Right atrium auricular region (tissue), 2 donors: ENCODE measurements around the gene PCDH9. TPM values are rescaled to one million over a fixed set of nuclear protein-coding genes. Genes with fewer than 3 reads are reported as not detected.

Experiments used
- DNase-seq: peaks from one replicate; pipeline ENCODE4 v3.0.0-alpha.2; 2019; ENCODE audit warnings: low spot score
- H3K27ac ChIP-seq, 2 donors: fragments of 200-600 bp; sonication (generic); 1 replicate in 1 of 2; 2 replicates in 1 of 2; pipeline ENCODE4 v1.5.1; 2016 to 2019
- H3K27me3 ChIP-seq, 2 donors: fragments of 200-600 bp; sonication (generic); one replicate each; pipeline versions ENCODE4 v1.5.1 to v1.6.0; 2017 to 2019
- H3K36me3 ChIP-seq: fragments of 200-600 bp; sonication (generic); one replicate; pipeline ENCODE4 v1.5.1; 2016
- H3K4me1 ChIP-seq, 2 donors: fragments of 200-600 bp; sonication (generic); one replicate each; pipeline versions ENCODE4 v1.5.1 to v1.6.0; 2017 to 2019
- H3K4me3 ChIP-seq, 2 donors: fragments of 200-600 bp; sonication (generic); 1 replicate in 1 of 2; 2 replicates in 1 of 2; pipeline ENCODE4 v1.5.1; 2017 to 2019; ENCODE audit warnings: mild to moderate bottlenecking in 1 of 2, moderate library complexity in 1 of 2
- H3K9me3 ChIP-seq, 2 donors: fragments of 200-600 bp; sonication (generic); one replicate each; pipeline ENCODE4 v1.5.1; 2019
- total RNA-seq, 2 donors: library from RNA; depleted of rRNA; stranded (reverse); fragments of >200 nt; gene quantifications; one replicate each; pipeline ENCODE4 v1.1.0, GENCODE V29; 2016
- TF ChIP-seq, protein P1 (sequence below), 2 donors: fragments of 200-600 bp; sonication (generic); IDR thresholded peaks; one replicate each; pipeline ENCODE4 v1.5.1; 2019; ENCODE audit warnings: antibody characterized with exemption in 2 of 2

PCDH9 gene
- total RNA-seq, 2 donors from 2014 or later, result 19.4 to 28.7 TPM

DNA sequence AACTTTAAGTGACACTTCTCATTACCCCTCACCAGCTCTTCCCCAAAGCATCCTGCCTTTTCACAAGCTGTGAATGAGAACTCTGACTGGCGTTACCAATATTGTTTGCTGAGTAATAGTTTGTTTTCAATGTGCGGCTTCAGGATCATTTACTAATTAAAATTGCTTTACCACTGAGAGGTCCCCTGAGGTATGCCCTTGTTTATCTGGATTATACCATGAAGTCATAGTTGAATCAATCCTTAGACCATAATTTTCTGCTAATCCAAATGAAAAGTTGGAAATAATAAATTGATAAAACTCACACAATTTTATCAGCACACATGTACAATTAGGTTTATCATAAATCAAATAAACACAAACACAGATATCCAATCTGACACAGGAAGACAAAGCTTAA lies 568.8 kb downstream of the PCDH9 start:
- DNase-seq, result no peak
- Histone ChIP-seq H3K4me1 (peaks cover 0 to 13% of the 10 kb centered on the region in 2 donors), H3K4me3 (no peak overlapping the region), H3K27ac (no peak overlapping the region), H3K9me3 (no peaks in the 10 kb centered on the region), H3K27me3 (no peaks in the 10 kb centered on the region), H3K36me3 (no peaks in the 10 kb centered on the region)
- TF ChIP-seq, protein P1, sequence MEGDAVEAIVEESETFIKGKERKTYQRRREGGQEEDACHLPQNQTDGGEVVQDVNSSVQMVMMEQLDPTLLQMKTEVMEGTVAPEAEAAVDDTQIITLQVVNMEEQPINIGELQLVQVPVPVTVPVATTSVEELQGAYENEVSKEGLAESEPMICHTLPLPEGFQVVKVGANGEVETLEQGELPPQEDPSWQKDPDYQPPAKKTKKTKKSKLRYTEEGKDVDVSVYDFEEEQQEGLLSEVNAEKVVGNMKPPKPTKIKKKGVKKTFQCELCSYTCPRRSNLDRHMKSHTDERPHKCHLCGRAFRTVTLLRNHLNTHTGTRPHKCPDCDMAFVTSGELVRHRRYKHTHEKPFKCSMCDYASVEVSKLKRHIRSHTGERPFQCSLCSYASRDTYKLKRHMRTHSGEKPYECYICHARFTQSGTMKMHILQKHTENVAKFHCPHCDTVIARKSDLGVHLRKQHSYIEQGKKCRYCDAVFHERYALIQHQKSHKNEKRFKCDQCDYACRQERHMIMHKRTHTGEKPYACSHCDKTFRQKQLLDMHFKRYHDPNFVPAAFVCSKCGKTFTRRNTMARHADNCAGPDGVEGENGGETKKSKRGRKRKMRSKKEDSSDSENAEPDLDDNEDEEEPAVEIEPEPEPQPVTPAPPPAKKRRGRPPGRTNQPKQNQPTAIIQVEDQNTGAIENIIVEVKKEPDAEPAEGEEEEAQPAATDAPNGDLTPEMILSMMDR (IDR thresholded peaks at IDR 0.05), result no peak

DNA sequence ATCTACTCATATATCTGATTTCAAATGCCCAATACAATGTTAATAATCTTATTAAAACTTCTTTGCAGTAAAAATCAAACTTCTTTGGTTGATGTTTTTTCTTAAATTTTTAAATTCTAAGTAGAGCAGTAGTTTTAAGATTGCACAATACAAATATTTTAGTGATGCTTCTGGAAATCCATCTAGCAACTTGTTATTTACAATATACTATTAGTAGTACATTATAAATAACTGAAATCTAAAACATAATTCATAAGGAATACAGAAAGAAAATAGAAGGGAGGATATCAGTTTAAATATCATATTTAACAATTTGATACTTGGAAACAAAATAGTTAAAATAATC lies 569.7 kb downstream of the PCDH9 start:
- no peak overlapping the region for H3K27ac ChIP-seq
- peaks cover 0 to 13% of the 10 kb centered on the region in 2 donors for H3K4me1 ChIP-seq
- H3K9me3 ChIP-seq, result no peaks in the 10 kb centered on the region
- TF ChIP-seq, protein P1 (IDR thresholded peaks at IDR 0.05), result no peak
- H3K36me3 ChIP-seq, result no peaks in the 10 kb centered on the region
- no peak for DNase-seq
- H3K27me3 ChIP-seq, result no peaks in the 10 kb centered on the region
- H3K4me3 ChIP-seq, result no peak overlapping the region

DNA sequence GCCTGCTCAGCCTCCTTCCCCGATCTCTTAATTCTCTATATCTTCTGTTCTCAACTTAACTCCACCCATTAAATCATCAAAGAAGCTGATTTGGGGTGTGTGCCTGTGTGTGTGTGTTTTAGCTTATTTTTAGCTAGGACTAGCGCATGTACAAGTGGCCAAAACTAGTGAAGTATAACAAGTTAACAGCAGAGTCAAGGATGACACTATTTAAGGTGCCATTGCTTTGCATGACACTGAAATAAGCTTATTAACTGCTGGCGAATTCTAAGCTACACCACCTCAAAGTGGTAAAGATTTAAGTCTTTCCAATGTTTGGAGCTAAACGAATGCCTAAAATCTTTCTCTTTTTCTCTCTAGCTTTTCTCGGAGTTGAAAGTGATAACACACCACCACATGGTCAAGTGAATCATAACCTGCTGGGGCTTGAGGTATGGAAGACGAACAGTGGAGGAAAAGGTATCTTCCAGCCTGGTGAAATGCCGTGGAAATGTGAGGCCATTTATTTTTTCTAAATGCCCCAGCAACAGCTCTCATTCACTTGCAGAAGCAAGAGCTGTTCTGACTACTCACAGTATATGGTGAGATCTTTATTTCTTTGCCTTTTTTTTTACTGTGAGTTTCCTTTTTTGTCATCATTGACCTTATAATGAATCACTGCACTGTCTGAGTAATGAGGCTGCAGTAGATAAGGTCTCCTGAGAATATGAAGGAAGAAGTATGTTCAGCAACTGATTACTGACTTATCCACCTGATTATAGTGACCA lies 570.3 kb downstream of the PCDH9 start:
- Histone ChIP-seq H3K4me3 (no peak overlapping the region), H3K4me1 (peaks cover 0 to 13% of the 10 kb centered on the region in 2 donors), H3K27ac (peak overlapping the region in 1 of 2 donors; percentile 44)

DNA sequence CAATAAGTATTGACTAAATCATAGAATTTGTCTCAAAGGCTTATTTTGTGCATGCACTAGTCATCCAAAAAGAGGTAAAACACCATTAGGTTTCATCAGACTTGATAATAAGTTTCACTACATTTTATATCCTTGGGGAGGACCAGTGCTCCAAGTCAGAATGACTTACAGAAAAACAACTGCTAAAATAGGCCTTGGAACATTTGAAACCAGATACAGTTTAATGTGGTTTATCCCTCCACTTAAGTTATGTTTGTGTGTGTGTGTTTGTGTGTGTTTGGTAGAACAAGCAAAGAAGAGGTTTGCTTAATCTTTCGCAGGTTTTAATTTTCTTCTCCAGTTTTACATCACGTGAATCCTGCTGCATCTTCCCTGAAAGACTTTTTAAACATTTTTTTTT lies 570.9 kb downstream of the PCDH9 start:
- H3K36me3 ChIP-seq, result no peaks in the 10 kb centered on the region
- DNase-seq, result no peak
- H3K27ac ChIP-seq, result peak overlapping the region in 1 of 2 donors; percentile 44
- H3K27me3 ChIP-seq, result no peaks in the 10 kb centered on the region
- peaks cover 0 to 13% of the 10 kb centered on the region in 2 donors for H3K4me1 ChIP-seq
- TF ChIP-seq, protein P1 (IDR thresholded peaks at IDR 0.05), result no peak
- H3K9me3 ChIP-seq, result no peaks in the 10 kb centered on the region
- no peak overlapping the region for H3K4me3 ChIP-seq

More for the DNA sequence above, 570.3 kb downstream of the PCDH9 start:
- DNase-seq, result no peak
- Histone ChIP-seq H3K36me3 (no peaks in the 10 kb centered on the region), H3K27me3 (no peaks in the 10 kb centered on the region), H3K9me3 (no peaks in the 10 kb centered on the region)
- TF ChIP-seq, protein P1 (IDR thresholded peaks at IDR 0.05), result no peak

DNA sequence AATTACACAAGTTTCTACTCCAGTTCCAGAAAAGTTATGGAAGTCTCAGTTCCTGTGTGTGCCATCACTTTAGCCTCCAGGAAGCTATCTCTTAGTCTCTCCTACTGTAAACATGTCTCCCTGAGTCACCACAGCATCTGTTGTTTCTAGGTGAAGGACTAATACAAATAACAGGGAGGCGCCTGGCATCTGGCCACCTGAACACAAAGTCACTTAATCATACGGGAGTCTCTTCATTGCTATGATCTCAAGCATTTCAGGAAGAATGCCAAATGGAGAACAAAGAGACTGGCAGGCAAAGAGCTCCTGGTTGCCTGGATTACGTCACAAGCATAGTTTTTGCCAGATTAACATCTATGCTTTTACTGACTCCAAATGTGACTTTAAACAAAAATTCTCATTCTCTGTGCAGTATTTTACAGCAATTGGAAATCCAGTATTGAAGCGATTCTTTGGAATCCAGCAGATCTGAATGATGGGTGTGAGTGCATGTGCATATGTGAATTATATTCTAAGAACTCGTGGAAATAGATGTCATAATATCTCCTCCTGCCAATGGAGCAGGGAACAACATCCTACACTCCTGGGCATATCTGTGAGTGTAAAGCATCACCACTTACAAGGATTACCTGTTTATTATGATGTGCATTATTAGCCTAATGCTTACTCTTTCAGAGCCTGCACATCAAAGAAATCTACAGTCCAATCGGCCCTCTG lies 572.8 kb downstream of the PCDH9 start:
- Histone ChIP-seq H3K4me1 (peaks cover 0 to 13% of the 10 kb centered on the region in 2 donors), H3K27ac (no peak overlapping the region)
- peak; percentile 66 for DNase-seq

More for the DNA sequence above, 572.8 kb downstream of the PCDH9 start:
- Histone ChIP-seq H3K9me3 (no peaks in the 10 kb centered on the region), H3K4me3 (no peak overlapping the region), H3K36me3 (no peaks in the 10 kb centered on the region), H3K27me3 (no peaks in the 10 kb centered on the region)
- TF ChIP-seq, protein P1 (IDR thresholded peaks at IDR 0.05), result no peak
